HG02970 (cell line): ENCODE results near the gene ISLR.

ENCODE experiments used
- ATAC-seq: cut with Tn5 transposase; IDR thresholded peaks from one replicate; pipeline ENCODE4 v1.9.1; 2021; ENCODE audit warnings: mild to moderate bottlenecking, moderate library complexity, moderate number of reproducible peaks; ENCODE audit not compliant: unreplicated experiment, low FRiP score

Gene ISLR

GRCh38 chr15:74173380-74174218 is at the start of gene ISLR:
Gene ISLR, plus strand, starts transcription at chr15:74173710. Its CDS starts 1,149 bp downstream, at chr15:74174859.
- ATAC-seq: no peak

DNA sequence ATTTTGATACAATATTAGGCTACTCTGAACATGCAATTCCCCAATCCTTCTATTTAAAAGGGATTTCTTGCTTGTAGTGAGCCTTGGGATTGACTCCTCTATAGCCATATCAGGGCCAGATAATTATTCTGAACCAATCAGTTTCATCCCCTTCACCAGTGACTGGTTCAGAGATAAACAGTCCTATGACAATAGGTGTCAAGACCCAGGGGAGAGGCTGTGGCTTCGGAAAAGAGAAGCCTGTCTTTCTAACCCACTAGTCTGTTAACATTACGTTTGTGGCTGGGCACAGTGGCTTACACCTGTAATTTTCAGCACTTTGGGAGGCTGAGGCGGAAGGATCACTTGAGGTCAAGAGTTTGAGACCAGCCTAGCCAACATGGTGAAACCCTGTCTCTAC is 49.3 kb upstream of the ISLR start:
- no peak for ATAC-seq

- no peak for ATAC-seq
These were observed 48.8 kb upstream of the ISLR start for GRCh38 chr15:74124759-74125158.

GRCh38 chr15:74127255-74127953 is 46.1 kb upstream of the ISLR start:
- ATAC-seq: no peak

GRCh38 chr15:74127954-74128784 is 45.3 kb upstream of the ISLR start:
- no peak for ATAC-seq

- no peak for ATAC-seq
These were observed 44.5 kb upstream of the ISLR start for GRCh38 chr15:74128785-74129585.

- ATAC-seq: no peak
These were observed 43.8 kb upstream of the ISLR start for GRCh38 chr15:74129586-74130154.

DNA sequence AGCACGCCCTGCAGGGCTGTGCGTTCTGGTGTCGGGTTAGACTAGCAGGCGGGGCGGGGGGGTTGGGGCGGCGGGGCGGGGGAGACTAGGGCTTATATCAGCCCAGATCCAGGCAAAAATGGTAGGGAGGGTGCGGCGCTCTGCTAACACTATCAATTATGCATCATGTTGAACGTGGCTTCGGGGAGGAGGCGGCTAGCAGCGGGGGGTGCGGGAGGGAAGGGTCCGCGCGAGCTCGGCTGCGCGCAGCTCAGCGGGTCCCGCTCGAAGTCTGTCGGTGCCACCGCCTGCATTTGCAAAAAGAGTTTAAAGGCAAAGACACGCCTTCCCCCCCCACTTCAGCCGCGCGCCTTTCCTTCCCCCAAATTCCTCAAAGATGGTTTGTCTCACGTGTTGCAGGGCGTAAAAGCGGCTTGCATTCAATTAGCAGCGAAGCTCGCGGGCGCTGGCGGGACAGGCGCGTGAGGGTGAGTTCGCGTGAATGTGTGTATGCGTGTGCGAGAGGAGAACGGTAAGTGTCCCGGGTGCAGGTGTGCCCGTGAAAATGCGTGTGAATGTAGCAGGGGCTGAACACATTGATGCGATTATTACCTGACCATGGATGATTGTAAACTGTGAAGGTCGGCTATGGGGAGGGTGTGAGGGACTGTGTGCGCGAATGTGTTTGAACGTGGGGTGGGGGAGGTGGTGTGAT is 43.2 kb upstream of the ISLR start, which contains the start of gene ISLR2:
TSS of gene ISLR2 (plus strand) at position 432 of the 694 bp plus-strand sequence. CDS start 2,169 bp downstream, outside the sequence.
- no peak for ATAC-seq

- no peak for ATAC-seq
These were observed 42.5 kb upstream of the ISLR start for GRCh38 chr15:74130849-74131627.

DNA sequence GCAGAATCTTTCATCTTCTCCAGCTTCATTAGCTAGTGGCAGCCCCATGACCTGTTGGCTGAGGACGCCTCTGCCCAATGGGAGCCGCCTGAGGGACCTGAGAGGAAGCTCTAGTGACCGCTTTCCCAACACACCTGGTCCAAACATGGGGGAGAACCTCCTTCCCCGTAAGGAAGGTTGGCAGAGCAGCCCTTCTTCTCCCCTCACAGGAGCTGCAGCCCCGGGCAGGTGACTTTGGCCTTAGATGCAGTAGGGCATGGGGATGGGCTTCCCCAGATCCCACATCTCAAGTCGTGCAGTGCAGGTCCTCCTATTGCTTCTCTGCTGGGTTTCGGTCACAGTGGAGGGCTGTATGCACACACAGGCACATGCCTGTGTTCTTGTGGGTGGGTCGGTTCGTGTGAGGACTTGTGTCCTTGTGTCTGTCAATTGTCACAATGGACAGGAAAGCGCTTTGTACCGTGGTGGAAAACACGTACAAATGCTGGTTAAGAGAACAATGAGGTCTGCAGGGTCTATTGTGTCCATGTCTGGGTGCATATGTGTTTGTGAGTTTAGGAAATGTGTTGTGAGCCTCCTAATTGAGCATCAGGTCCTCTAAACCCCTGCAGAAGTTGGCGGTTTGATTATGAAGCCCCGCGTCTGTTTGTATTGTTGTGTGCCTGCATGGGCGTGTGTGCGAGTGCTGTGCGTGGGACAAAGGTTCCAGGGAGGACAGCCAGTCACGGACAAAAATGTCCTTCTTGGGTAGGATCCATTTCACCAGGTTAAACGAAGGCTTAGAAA is 41.7 kb upstream of the ISLR start:
- ATAC-seq: no peak

DNA sequence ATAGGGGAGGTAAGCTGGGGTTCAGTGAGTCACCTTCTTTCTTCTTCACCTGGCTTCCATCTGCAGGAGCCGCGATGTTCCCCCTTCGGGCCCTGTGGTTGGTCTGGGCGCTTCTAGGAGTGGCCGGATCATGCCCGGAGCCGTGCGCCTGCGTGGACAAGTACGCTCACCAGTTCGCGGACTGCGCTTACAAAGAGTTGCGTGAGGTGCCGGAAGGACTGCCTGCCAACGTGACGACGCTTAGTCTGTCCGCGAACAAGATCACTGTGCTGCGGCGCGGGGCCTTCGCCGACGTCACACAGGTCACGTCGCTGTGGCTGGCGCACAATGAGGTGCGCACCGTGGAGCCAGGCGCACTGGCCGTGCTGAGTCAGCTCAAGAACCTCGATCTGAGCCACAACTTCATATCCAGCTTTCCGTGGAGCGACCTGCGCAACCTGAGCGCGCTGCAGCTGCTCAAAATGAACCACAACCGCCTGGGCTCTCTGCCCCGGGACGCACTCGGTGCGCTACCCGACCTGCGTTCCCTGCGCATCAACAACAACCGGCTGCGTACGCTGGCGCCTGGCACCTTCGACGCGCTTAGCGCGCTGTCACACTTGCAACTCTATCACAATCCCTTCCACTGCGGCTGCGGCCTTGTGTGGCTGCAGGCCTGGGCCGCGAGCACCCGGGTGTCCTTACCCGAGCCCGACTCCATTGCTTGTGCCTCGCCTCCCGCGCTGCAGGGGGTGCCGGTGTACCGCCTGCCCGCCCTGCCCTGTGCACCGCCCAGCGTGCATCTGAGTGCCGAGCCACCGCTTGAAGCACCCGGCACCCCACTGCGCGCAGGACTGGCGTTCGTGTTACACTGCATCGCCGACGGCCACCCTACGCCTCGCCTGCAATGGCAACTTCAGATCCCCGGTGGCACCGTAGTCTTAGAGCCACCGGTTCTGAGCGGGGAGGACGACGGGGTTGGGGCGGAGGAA is 40.5 kb upstream of the ISLR start:
- ATAC-seq: no peak

- ATAC-seq: no peak
These were observed 39.7 kb upstream of the ISLR start for GRCh38 chr15:74133694-74134386.

DNA sequence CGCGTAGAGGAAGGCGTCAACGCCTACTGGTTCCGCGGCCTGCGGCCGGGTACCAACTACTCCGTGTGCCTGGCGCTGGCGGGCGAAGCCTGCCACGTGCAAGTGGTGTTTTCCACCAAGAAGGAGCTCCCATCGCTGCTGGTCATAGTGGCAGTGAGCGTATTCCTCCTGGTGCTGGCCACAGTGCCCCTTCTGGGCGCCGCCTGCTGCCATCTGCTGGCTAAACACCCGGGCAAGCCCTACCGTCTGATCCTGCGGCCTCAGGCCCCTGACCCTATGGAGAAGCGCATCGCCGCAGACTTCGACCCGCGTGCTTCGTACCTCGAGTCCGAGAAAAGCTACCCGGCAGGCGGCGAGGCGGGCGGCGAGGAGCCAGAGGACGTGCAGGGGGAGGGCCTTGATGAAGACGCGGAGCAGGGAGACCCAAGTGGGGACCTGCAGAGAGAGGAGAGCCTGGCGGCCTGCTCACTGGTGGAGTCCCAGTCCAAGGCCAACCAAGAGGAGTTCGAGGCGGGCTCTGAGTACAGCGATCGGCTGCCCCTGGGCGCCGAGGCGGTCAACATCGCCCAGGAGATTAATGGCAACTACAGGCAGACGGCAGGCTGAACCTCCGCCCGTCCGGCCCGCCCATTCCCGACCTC is 39.0 kb upstream of the ISLR start:
- no peak for ATAC-seq

GRCh38 chr15:74135041-74135565 is 38.4 kb upstream of the ISLR start:
- no peak for ATAC-seq

- no peak for ATAC-seq
These were observed 37.0 kb upstream of the ISLR start for GRCh38 chr15:74136540-74136813.
